Measurements from ENCODE around the gene CEBPB.

- TF ChIP-seq, protein P1, sequence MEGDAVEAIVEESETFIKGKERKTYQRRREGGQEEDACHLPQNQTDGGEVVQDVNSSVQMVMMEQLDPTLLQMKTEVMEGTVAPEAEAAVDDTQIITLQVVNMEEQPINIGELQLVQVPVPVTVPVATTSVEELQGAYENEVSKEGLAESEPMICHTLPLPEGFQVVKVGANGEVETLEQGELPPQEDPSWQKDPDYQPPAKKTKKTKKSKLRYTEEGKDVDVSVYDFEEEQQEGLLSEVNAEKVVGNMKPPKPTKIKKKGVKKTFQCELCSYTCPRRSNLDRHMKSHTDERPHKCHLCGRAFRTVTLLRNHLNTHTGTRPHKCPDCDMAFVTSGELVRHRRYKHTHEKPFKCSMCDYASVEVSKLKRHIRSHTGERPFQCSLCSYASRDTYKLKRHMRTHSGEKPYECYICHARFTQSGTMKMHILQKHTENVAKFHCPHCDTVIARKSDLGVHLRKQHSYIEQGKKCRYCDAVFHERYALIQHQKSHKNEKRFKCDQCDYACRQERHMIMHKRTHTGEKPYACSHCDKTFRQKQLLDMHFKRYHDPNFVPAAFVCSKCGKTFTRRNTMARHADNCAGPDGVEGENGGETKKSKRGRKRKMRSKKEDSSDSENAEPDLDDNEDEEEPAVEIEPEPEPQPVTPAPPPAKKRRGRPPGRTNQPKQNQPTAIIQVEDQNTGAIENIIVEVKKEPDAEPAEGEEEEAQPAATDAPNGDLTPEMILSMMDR (IDR thresholded peaks at IDR 0.05), result no peak
- TF ChIP-seq POLR2A (IDR thresholded peaks at IDR 0.05), result no peak
These were observed 1.1 kb downstream of the CEBPB start for GRCh38 chr20:50191544-50192363.
